Daoy (cell line): ENCODE data around the gene TMEM183A. TPM values are rescaled to one million over a fixed set of nuclear protein-coding genes. Genes with fewer than 3 reads are reported as not detected.
"Not testable (repeated sequence)": the region's sequence is repeated elsewhere in the genome, so short reads cannot be mapped to it uniquely, and the experiment has no call there.

Source experiments
- DNase-seq: peaks from one replicate; pipeline ENCODE4 v3.0.0-alpha.2; 2015; ENCODE audit warnings: low read depth
- total RNA-seq: library from RNA; depleted of rRNA; stranded (reverse); fragments of >200 nt; shearing (Covaris generic); gene quantifications from 2 replicates; pipeline ENCODE4 v1.2.3, GENCODE V29; 2014; rRNA removed

TMEM183A gene
- 94.8 and 121 TPM in 2 replicates for total RNA-seq

GRCh38 chr1:203006948-203007871, at the start of gene TMEM183A:
TSS of gene TMEM183A (plus strand) at chr1:203007374. CDS start at chr1:203007466, 92 bp downstream.
- DNase-seq, result peak; percentile 99

- peak; percentile 93 for DNase-seq
Measured at GRCh38 chr1:202957733-202958543, 49.2 kb upstream of the TMEM183A start, which contains the start of gene ADIPOR1. TSS of gene ADIPOR1 (minus strand) at chr1:202958312. CDS start at chr1:202951070, 7,242 bp downstream.

- DNase-seq, result peak; percentile 9
Measured at GRCh38 chr1:202958544-202959275, 48.5 kb upstream of the TMEM183A start.

GRCh38 chr1:202959276-202959620, 47.9 kb upstream of the TMEM183A start:
- DNase-seq, result peak; percentile 67

GRCh38 chr1:202961220-202961880, 45.8 kb upstream of the TMEM183A start:
- DNase-seq, result no peak

- peak; percentile 80 for DNase-seq
Measured at GRCh38 chr1:202964791-202965410, 42.3 kb upstream of the TMEM183A start.

- peak; percentile 14 for DNase-seq
Measured at GRCh38 chr1:202965422-202965821, 41.8 kb upstream of the TMEM183A start.

GRCh38 chr1:202966006-202966898, 40.9 kb upstream of the TMEM183A start:
- DNase-seq, result peak; percentile 17

GRCh38 chr1:202967684-202968281, 39.4 kb upstream of the TMEM183A start:
- DNase-seq, result no peak

GRCh38 chr1:202968351-202968750, 38.8 kb upstream of the TMEM183A start:
- no peak for DNase-seq

- peak; percentile 41 for DNase-seq
Measured at GRCh38 chr1:202968895-202969295, 38.3 kb upstream of the TMEM183A start.

- no peak for DNase-seq
Measured at GRCh38 chr1:202972046-202972445, 35.1 kb upstream of the TMEM183A start.

- no peak for DNase-seq
Measured at GRCh38 chr1:202974856-202975255, 32.3 kb upstream of the TMEM183A start.

GRCh38 chr1:202976633-202977032, 30.5 kb upstream of the TMEM183A start:
- no peak for DNase-seq

- no peak for DNase-seq
Measured at GRCh38 chr1:202979459-202979858, 27.7 kb upstream of the TMEM183A start.

- DNase-seq, result no peak
Measured at GRCh38 chr1:202981939-202982338, 25.2 kb upstream of the TMEM183A start.

- DNase-seq, result peak; percentile 13
Measured at GRCh38 chr1:202982715-202983430, 24.3 kb upstream of the TMEM183A start.

- not testable (repeated sequence) for DNase-seq
Measured at GRCh38 chr1:202986120-202986519, 21.1 kb upstream of the TMEM183A start.

- DNase-seq, result no peak
Measured at GRCh38 chr1:202987255-202987654, 19.9 kb upstream of the TMEM183A start.
